SU-DHL-6 (cell line): ENCODE data around the gene BEAN1.

Source experiments
- H2AFZ ChIP-seq: fragments of 200-600 bp; sonication (generic); 2 replicates; pipeline ENCODE4 v1.6.1; 2014; ENCODE audit warnings: low read depth, mild to moderate bottlenecking, moderate library complexity, mixed read lengths, antibody characterized with exemption, low read length; ENCODE audit not compliant: severe bottlenecking
- H3F3A ChIP-seq: fragments of 200-600 bp; shearing (Covaris generic); 2 replicates; pipeline ENCODE4 v1.6.0; 2016; ENCODE audit warnings: antibody characterized with exemption, mild to moderate bottlenecking; ENCODE audit not compliant: insufficient read depth
- H3K27ac ChIP-seq: fragments of 200-600 bp; sonication (generic); 2 replicates; pipeline ENCODE4 v1.5.1; 2016; ENCODE audit warnings: low read depth, mild to moderate bottlenecking, low read length, moderate library complexity, mixed read lengths
- H3K27me3 ChIP-seq: fragments of 200-600 bp; sonication (generic), shearing (Covaris generic); 2 replicates; pipeline ENCODE4 v1.6.0; 2014; ENCODE audit warnings: mild to moderate bottlenecking, low read length
- H3K36me3 ChIP-seq: fragments of 200-600 bp; sonication (generic); 2 replicates; pipeline ENCODE4 v1.6.1; 2014; ENCODE audit warnings: mild to moderate bottlenecking, low read length, mixed read lengths
- H3K4me2 ChIP-seq: fragments of 300-600, 200-600 bp; shearing (Covaris generic), sonication (generic); 2 replicates; pipeline ENCODE4 v1.6.0; 2014; ENCODE audit warnings: low read length, low read depth, mild to moderate bottlenecking; ENCODE audit not compliant: poor library complexity, severe bottlenecking
- H3K4me3 ChIP-seq: fragments of 200-600 bp; sonication (generic); 2 replicates; pipeline ENCODE4 v1.5.1; 2014; ENCODE audit warnings: antibody characterized with exemption, low read length, mild to moderate bottlenecking, mixed read lengths; ENCODE audit not compliant: insufficient read depth, poor library complexity, severe bottlenecking
- H3K79me2 ChIP-seq: fragments of 200-600 bp; sonication (generic); 2 replicates; pipeline ENCODE4 v1.6.1; 2014; ENCODE audit warnings: mild to moderate bottlenecking, low read length, moderate library complexity; ENCODE audit not compliant: insufficient read depth
- H3K9ac ChIP-seq: fragments of 200-600 bp; sonication (generic); 2 replicates; pipeline ENCODE4 v1.7.0; 2014; ENCODE audit warnings: mild to moderate bottlenecking, low read length
- H3K9me2 ChIP-seq: fragments of 200-600 bp; sonication (generic); replicated peaks from 2 replicates; pipeline ENCODE4 v1.6.1; 2014; ENCODE audit warnings: low read length; ENCODE audit not compliant: insufficient read depth
- H3K9me3 ChIP-seq: fragments of 200-600 bp; sonication (generic); 2 replicates; pipeline ENCODE4 v1.6.1; 2014; ENCODE audit warnings: low read length, mixed read lengths; ENCODE audit not compliant: insufficient read depth
- H4K20me1 ChIP-seq: fragments of 200-600 bp; sonication (generic); 2 replicates; pipeline ENCODE4 v1.6.1; 2014; ENCODE audit warnings: low read depth, mild to moderate bottlenecking, antibody characterized with exemption, low read length, moderate library complexity, mixed read lengths
- CTCF ChIP-seq: fragments of 200-600 bp; sonication (generic); IDR thresholded peaks from one replicate; pipeline ENCODE4 v1.5.1; 2017; ENCODE audit warnings: antibody characterized with exemption, mild to moderate bottlenecking, low read length, moderate library complexity; ENCODE audit not compliant: insufficient read depth, poor library complexity, severe bottlenecking
- EZH2phosphoT487 ChIP-seq: fragments of 200-600 bp; sonication (generic), shearing (Covaris generic); conservative IDR thresholded peaks from 2 replicates; pipeline ENCODE4 v1.6.1; 2018; ENCODE audit warnings: mild to moderate bottlenecking, antibody characterized with exemption, low read length, moderate library complexity, mixed read lengths

The BEAN1 gene

GRCh38 chr16:66391726-66392670, 35.1 kb upstream of the BEAN1 start:
- Histone ChIP-seq H3K4me2 (no peak overlapping the region), H4K20me1 (no peaks in the 10 kb centered on the region), H3K27ac (no peak overlapping the region), H3K9me3 (no peaks in the 10 kb centered on the region), H3K9me2 (no peaks in the 10 kb centered on the region), H3F3A (no peaks in the 10 kb centered on the region), H3K9ac (no peak overlapping the region), H2AFZ (no peak overlapping the region), H3K27me3 (no peaks in the 10 kb centered on the region), H3K4me3 (no peak overlapping the region), H3K79me2 (no peaks in the 10 kb centered on the region), H3K36me3 (no peaks in the 10 kb centered on the region)
- no peak for TF ChIP-seq CTCF
- no peak for TF ChIP-seq EZH2phosphoT487

GRCh38 chr16:66395806-66396555, 31.1 kb upstream of the BEAN1 start:
- Histone ChIP-seq H3K9ac (no peak overlapping the region), H3F3A (no peaks in the 10 kb centered on the region), H3K36me3 (no peaks in the 10 kb centered on the region), H3K79me2 (no peaks in the 10 kb centered on the region), H3K9me2 (no peaks in the 10 kb centered on the region), H3K4me2 (no peak overlapping the region), H3K27me3 (no peaks in the 10 kb centered on the region), H3K9me3 (no peaks in the 10 kb centered on the region), H4K20me1 (no peaks in the 10 kb centered on the region), H3K4me3 (no peak overlapping the region), H2AFZ (no peak overlapping the region), H3K27ac (no peak overlapping the region)
- TF ChIP-seq EZH2phosphoT487 (no peak), CTCF (no peak)

GRCh38 chr16:66397736-66398433, 29.2 kb upstream of the BEAN1 start:
- Histone ChIP-seq H3K27ac (no peak overlapping the region), H3K9ac (no peak overlapping the region), H4K20me1 (no peaks in the 10 kb centered on the region), H3F3A (no peaks in the 10 kb centered on the region), H2AFZ (no peak overlapping the region), H3K79me2 (no peaks in the 10 kb centered on the region), H3K4me2 (no peak overlapping the region), H3K36me3 (no peaks in the 10 kb centered on the region), H3K27me3 (no peaks in the 10 kb centered on the region), H3K9me2 (no peaks in the 10 kb centered on the region), H3K9me3 (no peaks in the 10 kb centered on the region), H3K4me3 (no peak overlapping the region)
- TF ChIP-seq CTCF (no peak), EZH2phosphoT487 (no peak)
